NCI-H2227 (cell line): Measurements from ENCODE around the gene TRAM2.

Experiments used
- DNase-seq: peaks from one replicate; lab custom pipeline; 2025; ENCODE audit not compliant: unreplicated experiment; lab: John Stamatoyannopoulos, UW

TRAM2 gene

DNA sequence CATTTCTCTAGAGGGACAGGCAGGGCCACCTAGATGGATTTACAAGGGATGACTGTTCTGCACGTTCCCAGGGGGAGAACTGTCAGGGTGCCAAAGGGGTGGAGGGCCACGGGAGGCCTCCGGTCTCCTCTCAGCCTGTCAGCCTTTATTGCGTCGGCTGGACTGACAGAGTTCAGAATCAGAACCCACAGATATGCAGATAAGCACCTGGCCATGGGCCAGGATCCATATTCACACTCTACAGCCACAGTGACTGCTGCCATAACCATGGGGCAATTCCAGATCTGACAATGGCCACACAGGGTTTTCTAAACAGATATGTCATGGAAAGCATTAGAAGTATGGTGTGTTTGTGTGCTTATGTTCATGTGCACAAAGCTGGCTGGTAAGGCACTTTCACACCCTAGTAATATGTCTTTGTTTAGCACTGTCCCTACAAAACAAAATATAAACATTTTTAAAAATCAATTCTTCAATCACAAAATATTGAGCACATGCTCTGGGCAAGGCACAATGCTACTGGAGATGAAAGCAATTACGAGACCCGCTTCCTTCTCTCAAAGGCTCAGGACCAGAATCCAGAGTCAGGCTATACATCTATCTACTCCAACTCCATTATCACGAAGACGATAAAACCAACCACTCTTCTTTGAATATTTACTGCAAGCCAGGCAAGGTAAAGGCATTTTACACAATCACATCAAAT, 29.1 kb downstream of the TRAM2 start:
- DNase-seq: no peak

DNA sequence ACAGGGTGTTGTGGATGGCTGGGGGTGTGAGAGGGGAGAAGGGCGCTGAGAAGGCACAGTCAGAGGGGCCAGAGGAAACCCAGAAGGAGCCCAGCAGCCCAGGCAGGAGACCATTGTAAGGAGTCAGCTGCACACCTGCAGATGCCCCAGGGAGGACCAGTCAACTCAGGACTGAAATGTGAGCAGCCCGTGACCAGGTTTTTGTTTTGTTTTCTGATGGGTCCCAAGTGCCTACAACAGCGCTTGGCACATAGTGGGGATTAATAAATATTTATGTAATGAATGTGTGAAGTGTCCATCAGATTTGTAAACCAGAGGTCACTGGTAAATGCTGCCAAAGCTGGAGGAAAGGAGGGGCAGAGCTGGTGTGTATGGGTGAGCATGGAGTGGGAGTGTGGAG, 30.2 kb downstream of the TRAM2 start:
- DNase-seq: no peak

DNA sequence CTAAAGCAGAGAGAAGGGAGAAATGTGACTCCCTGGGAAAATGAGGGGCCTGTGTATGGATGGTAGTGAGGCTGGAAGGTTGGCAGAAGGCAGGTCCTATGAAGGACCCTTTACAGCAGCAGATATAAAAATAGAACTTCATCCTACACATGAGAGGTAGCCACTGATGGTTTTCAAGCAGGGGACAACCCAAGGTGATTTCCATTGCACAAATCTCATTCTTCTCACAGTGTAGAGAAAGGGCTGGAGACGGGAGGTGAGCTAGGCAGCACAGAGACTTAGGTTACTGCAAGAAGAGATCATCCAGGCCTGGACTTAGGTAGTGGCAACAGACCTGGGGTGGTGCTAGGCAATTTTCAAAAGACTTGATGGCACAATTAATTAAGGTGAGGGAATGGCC, 30.7 kb downstream of the TRAM2 start:
- DNase-seq: no peak

DNA sequence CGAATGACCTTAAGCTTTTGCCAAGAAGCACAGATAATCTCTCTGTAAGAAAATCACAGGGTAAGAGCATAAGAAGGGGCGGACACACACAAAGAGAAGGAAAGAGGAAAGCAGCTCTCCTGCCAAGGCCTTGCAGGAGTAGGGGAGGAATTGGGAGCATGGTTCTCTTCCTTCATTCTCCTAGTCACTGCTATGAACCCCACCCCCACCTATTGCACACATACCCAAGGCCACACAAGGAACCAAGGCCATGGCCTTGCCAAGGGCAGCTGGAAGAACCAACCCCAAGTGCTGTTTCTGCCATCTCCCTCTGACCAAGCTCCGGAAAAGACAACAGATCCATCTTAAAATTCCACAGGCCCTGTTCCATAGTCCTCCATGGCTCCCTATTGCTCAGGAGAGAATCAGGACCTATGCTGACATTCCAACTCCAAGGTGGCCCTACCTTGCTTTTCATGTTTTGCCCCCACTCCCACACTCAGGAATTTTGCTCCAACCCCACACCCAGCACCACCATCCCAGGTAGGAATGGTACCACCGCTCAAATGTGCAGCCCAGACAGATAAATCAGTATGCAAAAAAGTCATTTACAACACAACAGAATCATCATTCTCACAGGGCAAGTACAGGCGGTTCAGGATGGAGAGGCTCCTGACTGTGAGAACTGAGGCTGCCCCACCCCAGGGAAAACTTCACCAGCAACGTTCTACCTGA, 31.3 kb downstream of the TRAM2 start:
- no peak for DNase-seq

- DNase-seq: no peak
Observed at GRCh38 chr6:52544602-52545405, 32.1 kb downstream of the TRAM2 start.

GRCh38 chr6:52543729-52544601, 32.9 kb downstream of the TRAM2 start:
- DNase-seq: no peak

- DNase-seq: no peak
Observed at GRCh38 chr6:52543262-52543661, 33.6 kb downstream of the TRAM2 start.

- DNase-seq: no peak
Observed at GRCh38 chr6:52541135-52541534, 35.7 kb downstream of the TRAM2 start.

GRCh38 chr6:52540286-52540902, 36.5 kb downstream of the TRAM2 start:
- DNase-seq: no peak

DNA sequence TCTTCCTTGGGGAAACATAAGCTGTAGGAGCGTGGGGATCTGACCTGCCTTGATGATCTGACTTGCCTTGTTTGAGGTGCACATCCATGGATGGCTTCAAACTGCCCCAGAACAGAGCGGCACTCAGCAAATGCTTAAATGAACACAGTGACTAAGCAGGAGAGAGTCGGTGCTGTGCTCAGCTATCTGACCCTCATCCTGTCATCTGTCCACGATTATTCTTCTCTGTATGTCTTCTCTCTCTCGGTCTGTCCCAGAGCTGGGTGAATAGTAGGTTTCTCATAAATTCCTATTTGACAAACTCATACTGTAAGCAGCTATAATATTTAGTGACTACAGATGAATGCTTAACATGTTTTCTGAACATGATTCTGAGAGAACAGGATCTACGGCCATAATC, 37.3 kb downstream of the TRAM2 start:
- no peak for DNase-seq

DNA sequence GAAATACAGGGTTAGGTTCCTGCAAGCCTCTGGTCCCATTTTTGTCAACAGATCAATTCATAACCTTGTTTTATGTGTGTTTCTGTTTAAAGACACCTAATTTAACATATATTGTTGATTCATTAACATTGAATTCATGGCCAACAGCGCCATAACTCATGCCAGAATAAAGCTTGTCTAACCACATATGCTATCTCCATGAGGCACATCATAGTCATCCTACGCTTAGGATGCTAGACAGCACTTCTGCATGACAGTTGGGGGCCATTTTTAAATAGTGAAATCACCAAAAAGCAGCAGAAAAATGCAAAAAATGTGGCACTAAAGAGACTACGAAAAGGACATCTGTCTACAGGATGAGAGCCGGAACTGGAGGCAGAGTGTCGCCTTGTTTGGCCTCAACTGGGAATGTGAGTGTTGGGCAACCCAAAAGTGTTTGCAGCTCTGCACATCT, 37.9 kb downstream of the TRAM2 start:
- DNase-seq: no peak

DNA sequence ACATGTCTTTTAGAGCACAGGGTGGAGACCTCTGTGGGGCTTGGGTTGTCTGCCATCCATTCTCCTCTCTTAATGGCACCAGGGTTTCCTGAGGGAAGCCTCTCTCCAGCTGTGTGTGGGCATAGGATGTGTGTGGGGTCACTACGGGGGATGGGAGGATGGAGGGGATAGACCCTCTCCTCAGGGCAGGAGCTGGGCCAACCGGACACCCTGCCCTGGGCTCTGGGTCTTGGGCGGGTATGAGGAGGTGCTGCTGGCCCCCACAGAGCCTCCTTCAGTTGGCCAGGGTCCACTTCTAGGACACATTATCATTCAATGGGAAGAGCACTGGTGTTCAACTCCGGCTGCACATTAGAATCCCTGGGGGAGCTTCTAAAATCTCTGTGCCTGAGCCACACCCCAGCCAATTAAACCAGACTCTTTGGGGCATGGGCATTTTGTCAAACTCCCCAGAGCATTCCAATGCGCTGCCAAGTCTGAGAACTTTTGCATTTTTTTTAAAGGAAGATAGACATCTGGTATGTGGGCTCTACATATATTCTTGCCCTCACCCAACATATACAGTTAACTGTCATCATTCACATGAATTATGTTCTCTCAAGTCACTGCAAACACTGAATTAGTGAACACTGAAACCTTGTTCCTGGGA, 38.5 kb downstream of the TRAM2 start:
- DNase-seq: no peak

GRCh38 chr6:52537001-52537753, 39.7 kb downstream of the TRAM2 start:
- DNase-seq: no peak

DNA sequence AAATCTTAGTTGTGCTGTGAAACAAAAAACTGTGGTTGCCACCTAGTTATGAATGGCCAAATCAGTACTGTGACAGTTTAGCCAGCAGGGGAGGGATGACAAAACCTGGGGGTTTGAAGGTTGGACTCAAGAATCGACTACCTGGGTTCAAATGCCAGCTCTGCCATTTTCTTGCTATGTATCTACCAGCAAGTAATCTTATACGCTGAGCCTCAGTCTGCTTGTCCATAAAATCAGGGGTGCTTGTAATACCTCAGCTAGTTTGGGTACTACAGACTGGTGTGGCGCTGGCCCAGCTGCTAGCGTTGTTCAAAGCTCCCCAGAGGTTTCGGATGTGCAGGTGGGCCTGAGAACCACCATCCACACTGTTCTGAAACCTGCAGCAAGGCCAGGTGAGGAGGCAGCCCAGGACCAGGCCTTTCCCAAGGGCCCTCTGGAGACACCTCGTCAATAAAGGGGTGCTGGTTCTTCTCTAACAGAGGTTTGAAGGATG, 40.4 kb downstream of the TRAM2 start:
- DNase-seq: no peak

DNA sequence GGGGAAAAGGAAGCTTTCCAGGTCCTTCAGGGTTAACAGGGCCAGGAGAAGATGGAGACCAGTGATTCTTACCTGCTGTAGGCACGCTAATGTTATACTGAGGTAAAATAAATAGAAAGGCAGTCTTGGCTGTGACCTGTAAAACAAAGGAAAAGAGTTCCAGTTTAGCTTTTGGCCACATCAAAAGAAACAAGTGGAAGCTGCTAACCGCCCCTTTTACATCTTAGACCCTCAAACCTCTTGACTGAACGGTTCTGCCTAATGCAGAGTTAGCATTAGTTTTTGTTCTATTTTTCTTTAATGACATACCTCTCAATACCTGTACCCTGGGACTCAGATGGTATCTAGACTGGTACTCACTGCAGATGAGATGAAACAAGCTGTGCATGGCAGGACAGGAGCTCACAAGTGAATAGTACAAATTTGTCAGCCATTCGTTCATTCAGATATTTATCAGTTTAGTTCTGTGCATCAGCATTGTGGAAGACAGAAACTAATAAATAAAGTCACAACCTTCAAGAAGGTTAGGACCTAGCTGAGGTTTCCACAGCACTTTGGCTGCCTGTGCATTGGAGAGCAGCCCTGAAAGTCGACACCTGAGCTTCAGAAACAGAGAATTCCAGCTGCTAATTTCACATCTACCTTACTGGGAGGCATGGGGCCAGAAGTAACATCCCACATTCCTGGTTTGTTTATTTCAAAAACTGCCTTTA, 41.0 kb downstream of the TRAM2 start:
- DNase-seq: no peak

DNA sequence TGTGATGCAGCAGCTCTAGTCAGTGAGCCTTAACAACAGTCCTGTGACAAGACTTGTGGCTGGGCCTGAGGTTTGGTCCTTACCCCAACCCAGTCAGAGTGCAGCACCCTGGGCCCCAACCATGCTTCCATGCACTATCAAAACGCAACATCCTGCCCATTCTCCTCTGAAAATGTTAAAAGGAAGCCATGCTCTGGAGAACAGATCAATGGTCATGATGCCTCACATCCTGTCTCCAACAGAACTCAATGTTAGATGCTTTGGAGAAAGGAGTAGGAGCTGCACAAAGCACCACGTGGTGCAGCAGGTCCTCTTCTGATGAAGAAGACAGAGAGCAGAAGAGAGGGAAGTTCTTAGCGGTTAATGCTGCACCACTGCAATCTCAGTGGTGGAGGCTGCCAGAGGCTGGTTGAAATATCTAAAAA, 41.9 kb downstream of the TRAM2 start:
- DNase-seq: no peak

- DNase-seq: no peak
Observed at GRCh38 chr6:52534363-52534762, 42.5 kb downstream of the TRAM2 start.

DNA sequence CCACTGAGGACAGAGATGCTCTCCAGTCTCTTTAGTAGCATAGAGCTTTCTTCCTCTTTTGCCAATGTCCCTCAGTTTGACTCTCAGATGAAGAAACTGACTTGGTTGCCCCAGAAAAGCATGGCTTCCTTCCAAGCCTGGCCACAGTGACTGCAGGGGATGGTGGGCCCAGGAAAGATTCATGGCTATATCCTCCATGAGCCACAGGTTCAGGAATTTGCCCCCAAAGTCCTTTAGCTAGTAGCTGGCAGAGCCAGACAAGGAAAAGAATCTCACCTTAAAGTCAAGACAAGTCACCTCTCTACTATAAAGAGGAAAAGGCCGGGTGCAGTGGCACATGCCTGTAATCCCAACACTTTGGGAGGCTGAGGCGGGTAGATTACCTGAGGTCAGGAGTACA, 43.4 kb downstream of the TRAM2 start:
- no peak for DNase-seq
